Measurements from ENCODE around the gene TSPEAR. TPM values are rescaled to one million over a fixed set of nuclear protein-coding genes. Genes with fewer than 3 reads are reported as not detected.

TSPEAR gene
- total RNA-seq, 2 experiments from 2014 or later = not detected

- H3K4me1 Mint-ChIP-seq (ENCODE audit: low read depth) = no peaks in the 10 kb centered on the region
- ChIA-PET POLR2A (interaction anchor here (0.6 kb wide), 1 partner anchor 354 kb away, joined by 3 read pairs; no protein-coding TSS in a partner anchor), CTCF (no interaction called here)
- no peak for TF ChIP-seq CTCF (IDR thresholded peaks at IDR 0.05)
- H3K36me3 Mint-ChIP-seq (ENCODE audit: low read depth) = no peaks in the 10 kb centered on the region
- no peak overlapping the region for H3K4me3 Mint-ChIP-seq
- intact Hi-C loops (cut with micrococcal nuclease) = no loop called here
- DNase-seq (no peak), ATAC-seq (no peak)
- H3K27ac Mint-ChIP-seq = no peak overlapping the region
- H3K9me3 Mint-ChIP-seq = peaks cover 5% of the 10 kb centered on the region
- no peaks in the 10 kb centered on the region for H3K27me3 Mint-ChIP-seq
Observed at GRCh38 chr21:44736291-44737004, 25.1 kb upstream of the TSPEAR start.

- ChIA-PET POLR2A (interaction anchor here (0.8 kb wide), 1 partner anchor 115 kb away, joined by 3 read pairs; no protein-coding TSS in a partner anchor), CTCF (no interaction called here)
- no peak overlapping the region for H3K4me3 Mint-ChIP-seq
- no peaks in the 10 kb centered on the region for H3K4me1 Mint-ChIP-seq (ENCODE audit: low read depth)
- intact Hi-C loops (cut with micrococcal nuclease) = no loop called here
- H3K27me3 Mint-ChIP-seq = no peaks in the 10 kb centered on the region
- no peak for TF ChIP-seq CTCF (IDR thresholded peaks at IDR 0.05)
- ATAC-seq (no peak), DNase-seq (no peak)
- H3K36me3 Mint-ChIP-seq (ENCODE audit: low read depth) = no peaks in the 10 kb centered on the region
- H3K27ac Mint-ChIP-seq = no peak overlapping the region
- H3K9me3 Mint-ChIP-seq = peaks cover 5% of the 10 kb centered on the region
Observed at GRCh38 chr21:44735821-44736220, 24.4 kb upstream of the TSPEAR start.

- no peak for ATAC-seq
- Mint-ChIP-seq H3K4me3 (no peak overlapping the region), H3K9me3 (peaks cover 5% of the 10 kb centered on the region), H3K27me3 (no peaks in the 10 kb centered on the region), H3K27ac (no peak overlapping the region), H3K36me3 (ENCODE audit: low read depth) (no peaks in the 10 kb centered on the region), H3K4me1 (ENCODE audit: low read depth) (no peaks in the 10 kb centered on the region)
- intact Hi-C loops (cut with micrococcal nuclease) = no loop called here
- ChIA-PET POLR2A (no interaction called here), CTCF (no interaction called here)
- DNase-seq = no peak
- TF ChIP-seq CTCF (IDR thresholded peaks at IDR 0.05) = no peak
Observed at GRCh38 chr21:44734841-44735240, 23.5 kb upstream of the TSPEAR start.

GRCh38 chr21:44734026-44734745 is 22.8 kb upstream of the TSPEAR start:
- intact Hi-C loops (cut with micrococcal nuclease) = no loop called here
- ATAC-seq = no peak
- no peak for DNase-seq
- CTCF ChIA-PET = interaction anchor here (1.2 to 1.3 kb wide), 2 partner anchors 8 to 59 kb away, joined by 3 to 4 read pairs; no protein-coding TSS in a partner anchor
- TF ChIP-seq CTCF (IDR thresholded peaks at IDR 0.05) = no peak
- Mint-ChIP-seq H3K36me3 (ENCODE audit: low read depth) (no peaks in the 10 kb centered on the region), H3K4me1 (ENCODE audit: low read depth) (no peaks in the 10 kb centered on the region), H3K4me3 (no peak overlapping the region), H3K9me3 (peaks cover 5% of the 10 kb centered on the region), H3K27ac (no peak overlapping the region), H3K27me3 (no peaks in the 10 kb centered on the region)
- POLR2A ChIA-PET = no interaction called here

- intact Hi-C loops (cut with micrococcal nuclease) = no loop called here
- no peak overlapping the region for H3K27ac Mint-ChIP-seq
- no peaks in the 10 kb centered on the region for H3K4me1 Mint-ChIP-seq (ENCODE audit: low read depth)
- TF ChIP-seq CTCF (IDR thresholded peaks at IDR 0.05) = no peak
- no peaks in the 10 kb centered on the region for H3K36me3 Mint-ChIP-seq (ENCODE audit: low read depth)
- ChIA-PET POLR2A (no interaction called here), CTCF (interaction anchor here (1.2 to 1.3 kb wide), 2 partner anchors 9 to 60 kb away, joined by 3 to 4 read pairs; no protein-coding TSS in a partner anchor)
- no peaks in the 10 kb centered on the region for H3K27me3 Mint-ChIP-seq
- DNase-seq (no peak), ATAC-seq (no peak)
- H3K4me3 Mint-ChIP-seq = no peak overlapping the region
- peaks cover 4% of the 10 kb centered on the region for H3K9me3 Mint-ChIP-seq
Observed at GRCh38 chr21:44732956-44733355, 21.6 kb upstream of the TSPEAR start.
